K562 (cell line): ENCODE data around the gene ARHGEF12. TPM values are rescaled to one million over a fixed set of nuclear protein-coding genes. Genes with fewer than 3 reads are reported as not detected.

Experiments used
- AFF1 ChIP-seq, 2 experiments: fragments of 450-650 bp; IDR thresholded peaks; 2 replicates each; pipeline ENCODE4 v1.6.1; 2018; ENCODE audit warnings: mild to moderate bottlenecking in 2 of 2, low read depth in 1 of 2; ENCODE audit not compliant: partially characterized antibody in 2 of 2
- ARID2 ChIP-seq: fragments of 450-650 bp; IDR thresholded peaks from 2 replicates; pipeline ENCODE4 v1.6.1; 2017; ENCODE audit warnings: antibody characterized with exemption, mild to moderate bottlenecking
- BRF2 ChIP-seq: IDR thresholded peaks from 3 replicates; pipeline ENCODE4 v1.6.1; 2011; ENCODE audit warnings: borderline replicate concordance, mild to moderate bottlenecking; ENCODE audit not compliant: insufficient read length, insufficient read depth
- DIDO1 ChIP-seq: fragments of 450-650 bp; IDR thresholded peaks from 2 replicates; pipeline ENCODE4 v1.6.1; 2016; ENCODE audit warnings: low read depth, missing biosample characterization, missing genetic modification characterization
- HNRNPUL1 ChIP-seq: fragments of 200-400 bp; formaldehyde crosslinking; IDR thresholded peaks from 2 replicates; pipeline ENCODE4 v1.6.1; 2017; ENCODE audit warnings: low read length
- MAFK ChIP-seq: IDR thresholded peaks from 2 replicates; pipeline ENCODE4 v1.6.1; 2011; ENCODE audit warnings: low read length, improper control_type of control experiment
- MTF1 ChIP-seq: fragments of 250-450 bp; sonication (Bioruptor Pico); IDR thresholded peaks from 2 replicates; pipeline ENCODE4 v1.9.0; 2021; ENCODE audit warnings: moderate library complexity, mild to moderate bottlenecking, inconsistent platforms, borderline replicate concordance
- RBM15 ChIP-seq: fragments of 200-400 bp; formaldehyde crosslinking; IDR thresholded peaks from 2 replicates; pipeline ENCODE4 v1.6.1; 2018; ENCODE audit warnings: mild to moderate bottlenecking, low read length, moderate library complexity; ENCODE audit not compliant: insufficient read depth
- SNIP1 ChIP-seq: fragments of 450-650 bp; IDR thresholded peaks from 2 replicates; pipeline ENCODE4 v1.7.1; 2017; ENCODE audit warnings: low read depth, mild to moderate bottlenecking
- TAF15 ChIP-seq: fragments of 200-400 bp; formaldehyde crosslinking; IDR thresholded peaks from 2 replicates; pipeline ENCODE4 v1.6.1; 2017; ENCODE audit warnings: mild to moderate bottlenecking, low read depth, low read length, moderate library complexity
- UBTF ChIP-seq, 2 experiments: IDR thresholded peaks; 2 replicates each; pipeline ENCODE4 v1.6.1; 2012; ENCODE audit warnings: improper control_type of control experiment in 2 of 2, low read depth in 2 of 2, low read length in 2 of 2, borderline replicate concordance in 1 of 2
- YBX1 ChIP-seq: fragments of 450-650 bp; IDR thresholded peaks from 2 replicates; pipeline ENCODE4 v1.7.1; 2016; ENCODE audit warnings: mild to moderate bottlenecking
- ZNF592 ChIP-seq: fragments of 450-650 bp; IDR thresholded peaks from 2 replicates; pipeline ENCODE4 v1.6.1; 2017; ENCODE audit warnings: antibody characterized with exemption, mild to moderate bottlenecking
- polyA plus RNA-seq, 8 experiments: library from polyadenylated mRNA; depleted of rRNA in 4 of 8; stranded (reverse) in 5 of 8; unstranded in 3 of 8; fragments of >200 nt; fragmentation: Nextera tagmentation in 2 of 8; fragmentation: Illumina TruSeq in 1 of 8; extraction: Ambion mirVana in 2 of 8; extraction: Trizol in 1 of 8; gene quantifications; 2 replicates each; pipeline versions ENCODE4 v1.2.1 to v1.2.3, GENCODE V29; 2011 to 2014; ENCODE audit warnings: inconsistent platforms in 1 of 8, missing spikeins in 1 of 8
- total RNA-seq, 7 experiments: library from RNA; depleted of rRNA in 6 of 7; stranded (reverse); fragments of >200 nt in 6 of 7; fragmentation: Illumina TruSeq in 2 of 7; extraction: Trizol in 2 of 7; gene quantifications; 2 replicates each; pipeline versions ENCODE4 v1.2.1 to v1.2.3, GENCODE V29; 2011 to 2021; ENCODE audit warnings: low replicate concordance in 1 of 7
- TF ChIP-seq, protein P1 (sequence below): fragments of 450-650 bp; formaldehyde crosslinking; IDR thresholded peaks from 2 replicates; pipeline ENCODE4 v1.4.0; 2022; ENCODE audit warnings: mild to moderate bottlenecking, moderate library complexity

ARHGEF12 gene
- total and polyA plus RNA-seq, 9 of the 15 experiments (the other 6 are each of a cell fraction or from before 2014, with no cell fraction given) = 3.5 to 51.7 (median 29.5) TPM

GRCh38 chr11:120335908-120336640, at the start of gene ARHGEF12 (continued):
- TF ChIP-seq ARID2 = no peak
- TF ChIP-seq TAF15 = no peak
- TF ChIP-seq YBX1 = no peak
- TF ChIP-seq BRF2 = no peak
- TF ChIP-seq ZNF592 = peak; percentile 54
- TF ChIP-seq SNIP1 = no peak
- TF ChIP-seq, protein P1, sequence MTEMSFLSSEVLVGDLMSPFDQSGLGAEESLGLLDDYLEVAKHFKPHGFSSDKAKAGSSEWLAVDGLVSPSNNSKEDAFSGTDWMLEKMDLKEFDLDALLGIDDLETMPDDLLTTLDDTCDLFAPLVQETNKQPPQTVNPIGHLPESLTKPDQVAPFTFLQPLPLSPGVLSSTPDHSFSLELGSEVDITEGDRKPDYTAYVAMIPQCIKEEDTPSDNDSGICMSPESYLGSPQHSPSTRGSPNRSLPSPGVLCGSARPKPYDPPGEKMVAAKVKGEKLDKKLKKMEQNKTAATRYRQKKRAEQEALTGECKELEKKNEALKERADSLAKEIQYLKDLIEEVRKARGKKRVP (CRISPR knock-in tag) = no peak
- no peak for TF ChIP-seq HNRNPUL1
- no peak for TF ChIP-seq DIDO1 (tag)
- no peak for TF ChIP-seq RBM15
- no peak for TF ChIP-seq MTF1
- TF ChIP-seq MAFK = no peak
- TF ChIP-seq UBTF (IDR thresholded peaks at IDR 0.05; ENCODE audit: borderline replicate concordance in 1 of 2, low read depth in 2 of 2, low read length in 2 of 2) = peak; percentile 91 to 92; a peak in 3 of 4 replicates
- peak in 1 of 2 experiments; percentile 52 for TF ChIP-seq AFF1 (IDR thresholded peaks at IDR 0.05; ENCODE audit: low read depth in 1 of 2, partially characterized antibody in 2 of 2)
